Loucy (cell line): ENCODE data around the gene CSNK1G1.

Source experiments
- H2AFZ ChIP-seq: fragments of 200-600 bp; sonication (generic); 2 replicates; pipeline ENCODE4 v1.6.0; 2016; ENCODE audit warnings: antibody characterized with exemption, mild to moderate bottlenecking, low read length, moderate library complexity
- H3F3A ChIP-seq: fragments of 200-600 bp; 2 replicates; pipeline ENCODE4 v1.6.0; 2016; ENCODE audit warnings: antibody characterized with exemption, low read depth, mild to moderate bottlenecking
- H3K27me3 ChIP-seq: fragments of 200-600 bp; sonication (generic); 2 replicates; pipeline ENCODE4 v1.6.1; 2014; ENCODE audit warnings: low read length, mild to moderate bottlenecking; ENCODE audit not compliant: insufficient read depth, poor library complexity, severe bottlenecking
- H3K36me3 ChIP-seq: fragments of 200-600 bp; sonication (generic); 2 replicates; pipeline ENCODE4 v1.6.1; 2016; ENCODE audit warnings: low read length; ENCODE audit not compliant: insufficient read depth
- H3K4me1 ChIP-seq: fragments of 200-600 bp; sonication (generic); 2 replicates; pipeline ENCODE4 v1.5.1; 2014; ENCODE audit warnings: low read length, mild to moderate bottlenecking; ENCODE audit not compliant: insufficient read depth, poor library complexity, severe bottlenecking
- H3K4me2 ChIP-seq: fragments of 200-600 bp; sonication (generic); 2 replicates; pipeline ENCODE4 v1.6.0; 2014; ENCODE audit warnings: antibody characterized with exemption, low read length, low read depth, mild to moderate bottlenecking; ENCODE audit not compliant: poor library complexity, severe bottlenecking
- H3K4me3 ChIP-seq: fragments of 200-600 bp; sonication (generic); 2 replicates; pipeline ENCODE4 v1.5.1; 2014; ENCODE audit warnings: low read length, mild to moderate bottlenecking, mixed read lengths; ENCODE audit not compliant: poor library complexity, severe bottlenecking
- H3K79me2 ChIP-seq: fragments of 200-600 bp; sonication (generic); 2 replicates; pipeline ENCODE4 v1.6.1; 2014; ENCODE audit warnings: low read length; ENCODE audit not compliant: insufficient read depth
- H3K9ac ChIP-seq: fragments of 200-600 bp; sonication (generic); 2 replicates; pipeline ENCODE4 v1.6.0; 2014; ENCODE audit warnings: mild to moderate bottlenecking, low read depth, low read length, moderate library complexity; ENCODE audit not compliant: poor library complexity, severe bottlenecking
- H3K9me2 ChIP-seq: fragments of 200-600 bp; sonication (generic); replicated peaks from 2 replicates; pipeline ENCODE4 v1.6.1; 2016; ENCODE audit warnings: low read depth, low read length, mixed read lengths
- H3K9me3 ChIP-seq: fragments of 200-600 bp; sonication (generic); 2 replicates; pipeline ENCODE4 v1.6.1; 2014; ENCODE audit warnings: mild to moderate bottlenecking, antibody characterized with exemption, low read length, low read depth; ENCODE audit not compliant: insufficient read depth
- H4K20me1 ChIP-seq: fragments of 200-600 bp; sonication (generic); 2 replicates; pipeline ENCODE4 v1.6.0; 2014; ENCODE audit warnings: antibody characterized with exemption, low read length, mild to moderate bottlenecking; ENCODE audit not compliant: insufficient read depth, poor library complexity, severe bottlenecking
- CTCF ChIP-seq: fragments of 200-600 bp; sonication (generic); conservative IDR thresholded peaks from 2 replicates; pipeline ENCODE4 v1.5.1; 2014; ENCODE audit warnings: mild to moderate bottlenecking, antibody characterized with exemption, low read length
- EZH2phosphoT487 ChIP-seq: fragments of 200-600 bp; IDR thresholded peaks from 2 replicates; pipeline ENCODE4 v1.6.1; 2018; ENCODE audit warnings: antibody characterized with exemption, mild to moderate bottlenecking, moderate library complexity, borderline replicate concordance

The CSNK1G1 gene

DNA sequence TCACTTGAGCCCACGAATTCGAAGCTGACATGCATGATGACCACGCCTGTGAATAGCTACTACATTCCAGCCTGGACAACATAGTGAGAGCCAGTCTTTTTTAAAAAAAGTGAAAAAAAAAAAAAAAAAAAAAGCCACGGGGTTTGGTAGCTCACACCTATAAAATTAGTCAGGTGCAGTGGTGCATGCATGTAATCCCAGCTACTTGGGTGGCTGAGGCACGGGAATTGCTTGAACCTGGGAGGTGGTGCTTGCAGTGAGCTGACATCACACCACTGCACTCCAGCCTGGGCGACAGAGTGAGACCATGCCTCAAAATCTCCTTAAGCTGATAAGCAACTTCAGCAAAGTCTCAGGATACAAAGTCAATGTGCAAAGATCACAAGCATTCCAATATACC, 44.4 kb downstream of the CSNK1G1 start:
- TF ChIP-seq EZH2phosphoT487 = no peak
- no peak for TF ChIP-seq CTCF
- no peaks in the 10 kb centered on the region for H3K36me3 ChIP-seq
- H3K9me3 ChIP-seq = no peaks in the 10 kb centered on the region
- H3K79me2 ChIP-seq = peaks cover 85% of the 10 kb centered on the region
- H3K9ac ChIP-seq = no peak overlapping the region
- H3K4me1 ChIP-seq = peaks cover 29% of the 10 kb centered on the region
- H3K9me2 ChIP-seq = no peaks in the 10 kb centered on the region
- H3F3A ChIP-seq = no peaks in the 10 kb centered on the region
- H4K20me1 ChIP-seq = peaks cover 6% of the 10 kb centered on the region
- no peaks in the 10 kb centered on the region for H3K27me3 ChIP-seq
- H3K4me3 ChIP-seq = no peak overlapping the region
- H2AFZ ChIP-seq = no peak overlapping the region
- H3K4me2 ChIP-seq = no peak overlapping the region

DNA sequence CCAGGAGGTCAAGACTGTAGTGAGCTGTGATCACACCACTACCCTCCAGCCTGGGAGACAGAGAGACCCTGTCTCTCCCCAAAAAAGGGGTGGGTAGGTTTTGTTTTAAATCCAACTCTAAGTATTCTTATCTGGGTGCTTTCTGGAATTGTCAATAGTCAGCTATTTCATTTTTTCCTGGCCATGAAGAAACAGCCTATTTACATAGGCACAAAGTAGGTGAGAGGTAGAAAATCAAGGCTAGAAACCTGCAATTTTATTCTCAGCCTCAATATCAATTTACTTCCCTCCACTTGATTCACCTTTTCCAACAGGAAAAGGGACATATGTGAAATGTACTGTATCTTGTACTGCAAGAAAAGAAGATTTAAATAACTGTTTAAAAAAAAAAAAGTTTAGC, 45.9 kb downstream of the CSNK1G1 start:
- no peak overlapping the region for H3K4me3 ChIP-seq
- peaks cover 88% of the 10 kb centered on the region for H3K79me2 ChIP-seq
- TF ChIP-seq EZH2phosphoT487 (no peak), CTCF (no peak)

GRCh38 chr15:64305261-64305660, 50.7 kb downstream of the CSNK1G1 start:
- Histone ChIP-seq H3K9me3 (no peaks in the 10 kb centered on the region), H3K27me3 (no peaks in the 10 kb centered on the region), H3K36me3 (peaks cover 4% of the 10 kb centered on the region; the same call in 1 of the 2 replicates), H3K79me2 (peaks cover 92% of the 10 kb centered on the region), H3F3A (no peaks in the 10 kb centered on the region), H3K4me1 (peaks cover 11% of the 10 kb centered on the region), H4K20me1 (no peaks in the 10 kb centered on the region), H3K9ac (no peak overlapping the region), H3K4me3 (no peak overlapping the region), H2AFZ (no peak overlapping the region), H3K4me2 (no peak overlapping the region), H3K9me2 (no peaks in the 10 kb centered on the region)
- no peak for TF ChIP-seq CTCF
- TF ChIP-seq EZH2phosphoT487 = no peak

More for the DNA sequence above, 45.9 kb downstream of the CSNK1G1 start:
- no peak overlapping the region for H3K4me2 ChIP-seq
- no peaks in the 10 kb centered on the region for H3K36me3 ChIP-seq
- H3K9me2 ChIP-seq = no peaks in the 10 kb centered on the region
- no peaks in the 10 kb centered on the region for H3K9me3 ChIP-seq
- peaks cover 25% of the 10 kb centered on the region for H3K4me1 ChIP-seq
- no peaks in the 10 kb centered on the region for H4K20me1 ChIP-seq
- no peak overlapping the region for H2AFZ ChIP-seq
- H3F3A ChIP-seq = no peaks in the 10 kb centered on the region
- no peak overlapping the region for H3K9ac ChIP-seq
- no peaks in the 10 kb centered on the region for H3K27me3 ChIP-seq
